NCI-H2081 treated with DMSO at 0.1 percent for 48 hours (cell line): ENCODE measurements around the gene PTPRCAP.
"Not testable (repeated sequence)": the region's sequence is repeated elsewhere in the genome, so short reads cannot be mapped to it uniquely, and the experiment has no call there.

Experiments
- DNase-seq: peaks from one replicate; lab custom pipeline; 2025; lab: John Stamatoyannopoulos, UW

Gene PTPRCAP

GRCh38 chr11:67440229-67441097 is 3.0 kb upstream of the PTPRCAP start:
- DNase-seq = no peak

GRCh38 chr11:67439321-67440228 is 2.1 kb upstream of the PTPRCAP start:
- no peak for DNase-seq

- no peak for DNase-seq
Observed at GRCh38 chr11:67438158-67438902, 848 bp upstream of the PTPRCAP start.

- no peak for DNase-seq
Observed at GRCh38 chr11:67437809-67438157, 301 bp upstream of the PTPRCAP start.

GRCh38 chr11:67436459-67437081 is 912 bp downstream of the PTPRCAP start:
- DNase-seq = no peak

GRCh38 chr11:67435727-67436458 is 1.6 kb downstream of the PTPRCAP start:
- DNase-seq = no peak

- no peak for DNase-seq
Observed at GRCh38 chr11:67435031-67435726, 2.3 kb downstream of the PTPRCAP start.

- no peak for DNase-seq
Observed at GRCh38 chr11:67434395-67434881, 3.0 kb downstream of the PTPRCAP start.

- no peak for DNase-seq
Observed at GRCh38 chr11:67433536-67434394, 3.7 kb downstream of the PTPRCAP start.

GRCh38 chr11:67432655-67433349 is 4.7 kb downstream of the PTPRCAP start:
- no peak for DNase-seq

GRCh38 chr11:67431346-67432249 is 5.9 kb downstream of the PTPRCAP start:
- no peak for DNase-seq

GRCh38 chr11:67429722-67430121 is 7.8 kb downstream of the PTPRCAP start:
- DNase-seq = no peak

GRCh38 chr11:67429038-67429668 is 8.3 kb downstream of the PTPRCAP start:
- DNase-seq = no peak

- peak; percentile 91 for DNase-seq
Observed at GRCh38 chr11:67428052-67429001, 9.2 kb downstream of the PTPRCAP start, which contains the start of gene RPS6KB2. Gene RPS6KB2 (plus strand): TSS chr11:67428494. CDS start chr11:67428546, 52 bp downstream.

- DNase-seq = not testable (repeated sequence)
Observed at GRCh38 chr11:67427364-67427859, 10.1 kb downstream of the PTPRCAP start.
